Neural crest cell (in vitro differentiated cells): Measurements from ENCODE around the gene STK24. TPM values are rescaled to one million over a fixed set of nuclear protein-coding genes. Genes with fewer than 3 reads are reported as not detected.
A peak's percentile ranks its signal among the peaks of the same experiment; 100 is the strongest.

Experiments
- DNase-seq: peaks from one replicate; pipeline ENCODE4 v3.0.0; 2021; ENCODE audit warnings: low read depth, mixed read lengths, low spot score
- H3K27ac Mint-ChIP-seq: one replicate; pipeline ENCODE4 v1.8.0; 2021; ENCODE audit warnings: mild to moderate bottlenecking, mixed read lengths; ENCODE audit not compliant: unreplicated experiment
- H3K27me3 Mint-ChIP-seq: 2 replicates; pipeline ENCODE4 v1.8.0; 2021; ENCODE audit warnings: low read depth, mild to moderate bottlenecking, mixed read lengths
- H3K36me3 Mint-ChIP-seq: 2 replicates; pipeline ENCODE4 v1.8.0; 2021; ENCODE audit warnings: low read depth, mild to moderate bottlenecking, mixed read lengths
- H3K4me1 Mint-ChIP-seq: 2 replicates; pipeline ENCODE4 v1.8.0; 2021; ENCODE audit warnings: mixed read lengths
- H3K4me3 Mint-ChIP-seq: one replicate; pipeline ENCODE4 v1.8.0; 2021; ENCODE audit warnings: mild to moderate bottlenecking, mixed read lengths
- H3K9me3 Mint-ChIP-seq: 2 replicates; pipeline ENCODE4 v1.8.0; 2021; ENCODE audit warnings: mixed read lengths
- total RNA-seq: library from RNA; stranded (reverse); gene quantifications from 2 replicates; pipeline ENCODE4 v1.2.1, GENCODE V29; 2021
- TF ChIP-seq, protein P1 (sequence below): fragments of 200-600 bp; sonication (generic); conservative IDR thresholded peaks from 2 replicates; pipeline ENCODE4 v1.5.0; 2021; ENCODE audit warnings: antibody characterized with exemption, mild to moderate bottlenecking

The STK24 gene
- total RNA-seq, 1 donor from 2014 or later = 114 TPM

DNA sequence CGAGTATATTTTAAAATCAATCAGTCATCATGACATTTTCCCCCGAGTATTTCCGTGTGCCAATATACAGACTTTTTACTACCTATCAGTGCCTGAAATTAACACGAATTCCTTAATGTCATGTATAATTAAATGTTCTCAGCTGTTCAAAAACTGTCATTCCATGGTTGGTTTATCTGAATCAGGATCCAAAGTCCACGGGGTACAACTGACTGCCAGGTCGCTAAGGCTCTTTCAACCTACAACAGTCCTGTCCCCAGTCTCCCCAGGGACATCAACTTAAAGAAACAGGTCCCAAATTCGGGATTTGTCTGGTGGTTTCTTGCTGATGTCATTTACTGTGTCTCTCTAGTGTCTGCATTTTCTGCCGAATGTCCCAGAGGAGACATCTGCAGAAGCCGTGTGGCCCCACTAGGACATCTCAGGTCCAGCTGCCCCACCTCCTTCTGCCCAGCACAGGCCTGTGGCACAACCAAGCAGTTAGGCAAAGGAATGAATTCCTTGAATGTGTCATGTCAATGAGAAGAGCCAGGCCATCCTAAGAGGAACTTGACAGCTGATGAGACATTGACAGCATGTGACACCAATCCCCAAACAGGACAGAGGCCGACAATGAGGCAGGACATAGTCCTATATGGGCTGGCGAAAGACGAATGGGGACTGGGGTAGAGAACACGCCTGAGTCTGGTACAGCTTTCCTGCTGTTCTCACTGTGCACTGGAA lies 109.5 kb downstream of the STK24 start:
- H3K9me3 Mint-ChIP-seq = no peaks in the 10 kb centered on the region

GRCh38 chr13:98466634-98467236 lies 110.2 kb downstream of the STK24 start:
- no peak overlapping the region for H3K27ac Mint-ChIP-seq
- TF ChIP-seq, protein P1, sequence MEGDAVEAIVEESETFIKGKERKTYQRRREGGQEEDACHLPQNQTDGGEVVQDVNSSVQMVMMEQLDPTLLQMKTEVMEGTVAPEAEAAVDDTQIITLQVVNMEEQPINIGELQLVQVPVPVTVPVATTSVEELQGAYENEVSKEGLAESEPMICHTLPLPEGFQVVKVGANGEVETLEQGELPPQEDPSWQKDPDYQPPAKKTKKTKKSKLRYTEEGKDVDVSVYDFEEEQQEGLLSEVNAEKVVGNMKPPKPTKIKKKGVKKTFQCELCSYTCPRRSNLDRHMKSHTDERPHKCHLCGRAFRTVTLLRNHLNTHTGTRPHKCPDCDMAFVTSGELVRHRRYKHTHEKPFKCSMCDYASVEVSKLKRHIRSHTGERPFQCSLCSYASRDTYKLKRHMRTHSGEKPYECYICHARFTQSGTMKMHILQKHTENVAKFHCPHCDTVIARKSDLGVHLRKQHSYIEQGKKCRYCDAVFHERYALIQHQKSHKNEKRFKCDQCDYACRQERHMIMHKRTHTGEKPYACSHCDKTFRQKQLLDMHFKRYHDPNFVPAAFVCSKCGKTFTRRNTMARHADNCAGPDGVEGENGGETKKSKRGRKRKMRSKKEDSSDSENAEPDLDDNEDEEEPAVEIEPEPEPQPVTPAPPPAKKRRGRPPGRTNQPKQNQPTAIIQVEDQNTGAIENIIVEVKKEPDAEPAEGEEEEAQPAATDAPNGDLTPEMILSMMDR = peak; percentile 73
- H3K4me3 Mint-ChIP-seq = peak overlapping the region; percentile 13

More for the DNA sequence above, 109.5 kb downstream of the STK24 start:
- H3K4me1 Mint-ChIP-seq = peaks cover 6% of the 10 kb centered on the region
- no peaks in the 10 kb centered on the region for H3K27me3 Mint-ChIP-seq
- H3K4me3 Mint-ChIP-seq = no peak overlapping the region
- DNase-seq = no peak
- TF ChIP-seq, protein P1 = no peak
- peak overlapping the region; percentile 58 for H3K27ac Mint-ChIP-seq
- H3K36me3 Mint-ChIP-seq = peaks cover 19% of the 10 kb centered on the region

GRCh38 chr13:98462946-98463345 lies 114.0 kb downstream of the STK24 start:
- Mint-ChIP-seq H3K27ac (peak overlapping the region; percentile 19), H3K4me3 (no peak overlapping the region)

More at GRCh38 chr13:98466634-98467236, 110.2 kb downstream of the STK24 start:
- DNase-seq = peak; percentile 70
- Mint-ChIP-seq H3K4me1 (peaks cover 6% of the 10 kb centered on the region), H3K9me3 (no peaks in the 10 kb centered on the region), H3K36me3 (peaks cover 16% of the 10 kb centered on the region), H3K27me3 (no peaks in the 10 kb centered on the region)

DNA sequence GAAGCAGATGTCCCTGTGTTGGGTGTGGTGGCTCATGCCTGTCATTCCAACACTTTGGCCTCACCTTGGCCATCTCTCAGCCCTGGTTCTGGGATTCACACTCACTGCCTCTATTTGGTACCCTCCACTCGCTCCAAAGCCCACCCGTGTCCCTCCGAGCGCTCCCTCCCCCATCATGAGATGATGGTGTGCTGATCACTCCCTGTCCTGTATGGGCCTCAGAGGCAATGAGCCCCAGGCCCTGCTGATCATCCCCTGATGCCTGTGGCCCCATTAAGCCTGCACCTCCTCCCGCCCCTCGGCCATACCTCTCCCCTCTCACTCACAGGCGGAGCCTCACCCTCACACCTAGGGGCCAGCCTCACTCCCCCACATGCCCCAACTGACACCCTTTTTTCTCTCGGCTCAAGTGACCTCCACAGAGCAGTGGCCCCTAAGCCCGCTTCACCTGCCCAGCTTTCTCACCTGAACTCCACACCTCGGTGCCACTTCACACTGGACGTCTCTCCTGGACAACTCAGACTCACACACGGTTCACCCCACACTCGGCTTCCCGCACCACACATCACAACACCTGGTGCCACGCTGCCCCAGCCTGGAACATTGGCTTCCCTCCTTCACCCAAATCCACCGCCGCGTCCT lies 114.5 kb downstream of the STK24 start:
- H3K4me3 Mint-ChIP-seq = no peak overlapping the region
- no peaks in the 10 kb centered on the region for H3K9me3 Mint-ChIP-seq
- H3K4me1 Mint-ChIP-seq = peaks cover 24% of the 10 kb centered on the region
- H3K27me3 Mint-ChIP-seq = no peaks in the 10 kb centered on the region
- TF ChIP-seq, protein P1 = no peak
- H3K36me3 Mint-ChIP-seq = peaks cover 25% of the 10 kb centered on the region
- peak overlapping the region; percentile 19 for H3K27ac Mint-ChIP-seq
- DNase-seq = no peak

More at GRCh38 chr13:98462946-98463345, 114.0 kb downstream of the STK24 start:
- no peak for DNase-seq
- H3K9me3 Mint-ChIP-seq = no peaks in the 10 kb centered on the region
- H3K4me1 Mint-ChIP-seq = peaks cover 21% of the 10 kb centered on the region
- peaks cover 22% of the 10 kb centered on the region for H3K36me3 Mint-ChIP-seq
- H3K27me3 Mint-ChIP-seq = no peaks in the 10 kb centered on the region
- TF ChIP-seq, protein P1 = no peak

DNA sequence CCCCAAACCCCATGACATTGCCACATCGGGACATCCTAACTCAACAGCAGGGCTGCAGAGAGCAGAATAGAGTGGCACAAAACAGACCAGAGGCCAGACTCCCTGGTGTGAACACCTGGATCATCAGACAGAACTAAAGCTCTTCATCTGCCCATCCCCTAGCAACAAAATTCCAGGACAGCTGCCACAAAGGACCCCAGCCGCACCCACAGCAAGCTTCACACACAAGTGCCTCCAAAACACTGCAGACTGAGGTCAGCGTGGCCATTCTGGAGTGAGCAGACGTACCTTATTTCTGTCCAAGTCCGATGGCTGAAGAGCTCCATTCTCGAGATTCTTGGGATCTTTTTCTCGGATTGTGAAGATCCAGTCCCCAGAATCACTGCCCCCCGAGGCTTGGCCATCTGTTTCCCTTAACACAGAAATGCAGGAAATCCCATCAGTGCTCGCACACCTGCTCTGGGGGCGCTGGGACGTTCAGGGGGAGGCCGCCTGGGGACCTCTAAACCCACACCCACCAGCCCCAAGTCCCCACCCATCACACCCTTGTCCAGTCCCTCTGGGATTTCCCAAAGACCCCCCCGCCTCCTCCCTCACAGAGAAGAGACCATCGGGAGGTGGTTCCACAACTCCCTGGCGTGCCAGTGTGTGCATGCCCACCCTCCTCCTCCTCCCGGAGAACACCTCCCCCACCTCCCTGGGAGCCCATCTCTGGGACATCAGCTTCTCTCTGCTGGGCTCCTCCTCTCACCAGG lies 115.2 kb downstream of the STK24 start:
- DNase-seq = no peak
- TF ChIP-seq, protein P1 = no peak
- H3K4me3 Mint-ChIP-seq = no peak overlapping the region
- H3K4me1 Mint-ChIP-seq = peaks cover 24% of the 10 kb centered on the region
- H3K36me3 Mint-ChIP-seq = peaks cover 25% of the 10 kb centered on the region
- no peaks in the 10 kb centered on the region for H3K9me3 Mint-ChIP-seq
- H3K27ac Mint-ChIP-seq = no peak overlapping the region
- no peaks in the 10 kb centered on the region for H3K27me3 Mint-ChIP-seq
